HepG2 (cell line): Measurements from ENCODE around the gene PDLIM7. TPM values are rescaled to one million over a fixed set of nuclear protein-coding genes. Genes with fewer than 3 reads are reported as not detected.

Source experiments
- E2F2 ChIP-seq: sonication (generic); formaldehyde crosslinking; IDR thresholded peaks from 2 replicates; pipeline ENCODE4 v1.4.0; 2020; ENCODE audit warnings: missing genetic modification reagents, borderline replicate concordance
- HOMEZ ChIP-seq: IDR thresholded peaks from 2 replicates; pipeline ENCODE4 v1.6.1; 2016; ENCODE audit warnings: low read depth
- MBNL3 ChIP-seq: fragments of 250-450 bp; sonication (Bioruptor Pico); conservative IDR thresholded peaks from 2 replicates; pipeline ENCODE4 v1.8.0; 2022; ENCODE audit warnings: mild to moderate bottlenecking, inconsistent platforms
- ONECUT2 ChIP-seq: sonication (generic); formaldehyde crosslinking; IDR thresholded peaks from 2 replicates; pipeline ENCODE4 v1.4.0; 2020; ENCODE audit warnings: missing genetic modification reagents
- U2AF1 ChIP-seq: fragments of 200-400 bp; formaldehyde crosslinking; optimal IDR thresholded peaks from 2 replicates; pipeline ENCODE3; 2017; ENCODE audit warnings: mild to moderate bottlenecking, low read depth, low read length
- ZBTB34 ChIP-seq: sonication (generic); formaldehyde crosslinking; IDR thresholded peaks from 2 replicates; pipeline ENCODE4 v1.8.0; 2022; ENCODE audit warnings: mild to moderate bottlenecking, missing genetic modification reagents
- ZBTB4 ChIP-seq: sonication (generic); formaldehyde crosslinking; IDR thresholded peaks from 2 replicates; pipeline ENCODE4 v1.4.0; 2020; ENCODE audit warnings: missing genetic modification reagents, mild to moderate bottlenecking, borderline replicate concordance
- ZNF121 ChIP-seq: sonication (generic); formaldehyde crosslinking; IDR thresholded peaks from 2 replicates; pipeline ENCODE4 v1.5.0; 2020; ENCODE audit warnings: mild to moderate bottlenecking, missing genetic modification reagents
- ZNF30 ChIP-seq: sonication (generic); formaldehyde crosslinking; IDR thresholded peaks from 2 replicates; pipeline ENCODE4 v1.5.0; 2020; ENCODE audit warnings: mild to moderate bottlenecking, missing genetic modification reagents
- ZNF646 ChIP-seq: sonication (generic); formaldehyde crosslinking; IDR thresholded peaks from 2 replicates; pipeline ENCODE4 v1.9.0; 2021; ENCODE audit warnings: mild to moderate bottlenecking, missing genetic modification reagents
- polyA plus RNA-seq, 8 experiments: library from polyadenylated mRNA; depleted of rRNA in 3 of 8; stranded (reverse) in 7 of 8; unstranded in 1 of 8; fragments of >200 nt; fragmentation: Illumina TruSeq in 4 of 8; extraction: Trizol in 4 of 8; gene quantifications; 2 replicates each; pipeline versions ENCODE4 v1.2.1 to v1.2.3, GENCODE V29; 2011 to 2016; ENCODE audit warnings: low read depth in 4 of 8, missing spikeins in 1 of 8, mixed read lengths in 1 of 8; ENCODE audit not compliant: insufficient read depth in 1 of 8
- total RNA-seq, 5 experiments: library from RNA; depleted of rRNA; stranded (reverse); fragments of >200 nt; fragmentation: Illumina TruSeq; extraction: Trizol; gene quantifications; 2 replicates each; pipeline ENCODE4 v1.2.3, GENCODE V29; 2016; ENCODE audit warnings: low read depth in 1 of 5

PDLIM7 gene
- total and polyA plus RNA-seq, 2 of the 13 experiments (the other 11 are each of a cell fraction or from before 2014, with no cell fraction given), result 21.1 to 31.3 TPM

- TF ChIP-seq E2F2 (CRISPR knock-in tag), result no peak
- no peak for TF ChIP-seq HOMEZ
- TF ChIP-seq ONECUT2, result no peak
- TF ChIP-seq ZNF646, result no peak
- TF ChIP-seq ZNF30 (CRISPR knock-in tag), result no peak
- no peak for TF ChIP-seq MBNL3
- peak; percentile 92 for TF ChIP-seq ZBTB34
- no peak for TF ChIP-seq ZBTB4 (CRISPR knock-in tag)
- peak; percentile 53; the same call in 1 of the 2 replicates for TF ChIP-seq ZNF121 (CRISPR knock-in tag)
- no peak for TF ChIP-seq U2AF1
Observed at GRCh38 chr5:177455036-177455660, 42.3 kb downstream of the PDLIM7 start (continued).
